Measurements from ENCODE around the gene GON7.
"Not testable (repeated sequence)": the region's sequence is repeated elsewhere in the genome, so short reads cannot be mapped to it uniquely, and the experiment has no call there.

GON7 gene, protein sequence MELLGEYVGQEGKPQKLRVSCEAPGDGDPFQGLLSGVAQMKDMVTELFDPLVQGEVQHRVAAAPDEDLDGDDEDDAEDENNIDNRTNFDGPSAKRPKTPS

DNA sequence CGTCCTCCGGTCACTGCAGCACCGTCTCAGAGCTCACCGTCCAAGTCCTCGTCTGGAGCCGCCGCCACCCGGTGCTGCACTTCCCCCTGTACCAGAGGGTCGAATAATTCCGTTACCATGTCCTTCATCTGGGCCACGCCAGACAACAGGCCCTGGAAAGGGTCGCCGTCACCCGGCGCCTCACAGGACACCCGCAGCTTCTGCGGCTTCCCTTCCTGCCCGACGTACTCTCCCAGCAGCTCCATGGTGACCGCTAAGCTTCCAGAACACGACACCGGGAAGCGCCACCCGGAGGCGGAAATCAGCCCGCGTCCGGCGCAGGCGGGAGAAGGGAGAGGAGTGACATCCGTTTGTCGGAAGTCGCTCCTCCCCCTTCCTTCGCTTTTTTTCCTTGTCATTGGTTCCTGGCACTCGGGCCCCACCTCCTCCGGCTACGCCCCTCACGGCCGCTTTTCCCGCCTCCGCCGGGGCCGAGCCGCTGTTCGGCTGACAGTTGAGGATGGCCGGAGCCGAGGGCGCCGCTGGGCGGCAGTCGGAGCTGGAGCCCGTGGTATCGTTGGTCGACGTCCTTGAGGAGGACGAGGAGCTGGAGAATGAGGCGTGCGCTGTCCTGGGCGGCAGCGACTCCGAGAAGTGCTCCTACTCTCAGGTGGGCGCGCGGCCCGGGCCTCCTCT lies at the start of gene GON7, which contains the start of gene UBR7:
Gene GON7, minus strand, starts transcription at position 273 of the 675 bp plus-strand sequence. Its CDS starts 28 bp downstream, at position 245.
Gene UBR7, plus strand, starts transcription at position 464 of the 675 bp plus-strand sequence. Its CDS starts 36 bp downstream, at position 500.
- DNase-seq, result peak; percentile 98

DNA sequence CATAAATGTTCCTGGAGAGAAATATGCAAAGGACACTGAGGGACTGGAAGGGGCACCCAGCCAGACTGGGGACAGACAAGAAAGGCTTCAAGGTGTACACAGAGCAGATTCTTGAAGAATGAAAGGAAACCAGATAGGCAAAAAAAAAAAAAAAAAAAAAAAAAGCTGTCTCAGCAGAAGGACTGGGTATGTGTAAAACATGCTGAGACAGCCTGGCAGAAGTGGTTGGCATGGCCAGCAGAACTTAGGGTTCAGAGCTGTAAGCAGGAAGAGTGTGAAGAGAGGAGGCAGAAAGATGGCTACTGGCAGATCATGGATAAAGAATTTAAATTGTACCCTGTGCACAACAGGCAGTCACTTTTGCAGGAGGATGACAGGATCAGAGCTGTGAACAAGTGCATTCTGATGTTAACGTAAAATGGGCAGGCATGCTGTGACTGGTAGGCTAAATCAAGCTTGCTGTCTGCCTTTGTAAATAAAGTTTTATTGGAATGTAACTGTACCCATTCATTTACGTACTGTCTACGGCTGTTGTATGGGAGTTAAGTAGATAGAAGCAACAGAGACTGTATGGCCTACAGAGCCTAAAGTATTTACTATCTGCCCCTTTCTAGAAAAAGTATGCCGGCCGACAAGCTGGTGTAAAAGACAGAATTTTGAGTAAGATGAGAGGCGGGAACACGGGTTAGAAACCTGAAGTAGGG lies 42.4 kb upstream of the GON7 start:
- DNase-seq, result no peak

DNA sequence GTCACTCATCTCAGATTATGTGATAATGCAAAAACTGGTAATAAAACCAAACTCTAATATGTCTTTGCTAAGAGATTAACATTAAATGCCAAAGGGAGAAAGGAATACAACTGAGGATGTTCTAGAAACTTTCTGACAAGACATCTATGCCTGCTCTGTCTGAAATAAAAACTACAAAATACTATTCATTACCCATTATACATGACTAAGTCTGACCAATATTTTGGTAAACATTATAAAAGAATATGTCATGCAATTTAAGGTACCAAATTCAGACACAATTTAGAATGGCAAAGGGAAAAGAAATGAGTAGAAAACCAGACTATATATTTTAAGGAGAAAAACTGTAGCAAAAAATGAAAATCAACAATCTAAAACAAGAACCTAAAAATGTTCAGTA lies 39.7 kb upstream of the GON7 start:
- no peak for DNase-seq

DNA sequence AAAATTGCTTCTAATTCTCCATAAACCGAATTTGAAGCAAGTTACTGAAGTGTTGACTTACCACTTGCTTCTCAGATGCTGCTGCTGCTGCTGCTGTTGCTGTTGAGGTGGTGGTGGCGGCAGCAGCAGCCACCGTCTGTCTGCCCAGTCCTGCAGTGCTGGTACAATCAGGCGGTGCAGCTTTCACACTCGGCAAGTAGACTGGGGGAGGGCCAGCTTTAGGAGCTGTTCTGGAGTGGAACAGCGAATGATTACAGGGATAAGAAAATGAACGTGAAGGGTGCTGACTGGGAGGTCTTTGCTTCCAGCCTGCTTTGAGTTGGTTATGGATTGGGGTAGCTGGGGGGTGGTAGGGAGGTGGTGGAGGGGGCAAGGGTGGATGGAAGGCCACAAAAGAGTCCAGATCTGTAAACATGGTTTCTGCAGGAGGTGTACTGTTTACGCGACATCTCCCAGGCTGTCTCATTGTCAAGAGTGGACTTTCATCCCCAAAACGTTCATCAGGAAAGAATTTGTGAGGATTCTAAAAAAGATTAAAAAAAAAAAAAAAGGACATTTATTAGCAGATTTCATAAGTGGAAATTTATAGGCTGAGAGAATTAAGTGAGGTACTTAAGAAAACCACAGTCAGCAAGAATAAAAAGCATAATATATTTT lies 39.0 kb upstream of the GON7 start:
- DNase-seq, result no peak

DNA sequence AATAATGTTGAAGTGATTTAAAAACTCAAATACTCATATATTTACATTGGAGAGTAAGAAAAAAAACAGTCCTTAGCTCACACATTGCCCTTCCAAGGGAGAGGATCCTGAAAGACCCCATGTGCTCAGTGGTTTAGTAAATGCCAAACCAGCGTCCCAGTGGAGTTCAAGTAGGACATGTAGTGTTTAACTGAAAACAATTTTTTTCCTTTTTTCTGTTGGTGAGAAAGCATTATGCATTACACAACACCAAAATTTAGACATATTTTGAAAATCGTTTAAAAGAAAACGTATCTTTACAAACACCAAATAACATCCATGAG lies 33.8 kb upstream of the GON7 start:
- DNase-seq, result no peak

DNA sequence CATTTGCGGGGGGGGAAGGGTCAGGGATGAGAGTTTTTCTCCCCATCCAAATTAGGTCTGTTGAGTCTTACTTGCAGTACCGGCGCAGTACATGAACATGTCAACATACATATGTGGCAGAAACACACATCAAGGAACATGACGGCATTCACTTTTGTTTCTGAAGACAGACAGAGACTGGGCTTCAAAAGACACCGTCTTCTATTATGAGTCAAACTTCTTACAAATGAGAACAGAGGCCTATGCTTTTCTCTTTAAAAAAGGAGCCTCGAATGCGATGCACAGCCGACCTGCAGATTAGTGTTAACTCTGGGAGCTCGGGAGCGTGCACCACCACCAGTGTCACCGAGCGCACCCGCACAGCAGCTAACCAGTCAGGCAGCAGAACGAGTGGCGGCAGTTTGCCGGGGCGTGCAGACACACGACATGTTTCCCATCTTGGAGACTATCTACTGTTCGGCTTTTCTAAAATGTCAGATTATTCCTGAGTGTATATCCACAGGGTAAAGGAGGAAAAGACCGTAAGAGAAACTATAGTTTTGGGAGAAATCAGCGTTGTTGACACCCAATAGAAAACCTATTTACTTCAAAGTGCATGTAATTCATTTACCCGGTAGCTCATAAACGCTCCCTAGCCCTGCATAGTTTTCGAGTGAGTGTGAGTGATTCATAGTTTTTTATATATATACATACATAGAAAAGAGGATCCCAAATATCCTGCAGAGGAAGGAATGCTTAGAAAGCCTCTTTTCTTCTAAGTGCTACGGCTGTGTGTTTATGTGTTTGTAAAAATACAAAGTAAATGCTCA lies 33.2 kb upstream of the GON7 start:
- DNase-seq, result no peak

DNA sequence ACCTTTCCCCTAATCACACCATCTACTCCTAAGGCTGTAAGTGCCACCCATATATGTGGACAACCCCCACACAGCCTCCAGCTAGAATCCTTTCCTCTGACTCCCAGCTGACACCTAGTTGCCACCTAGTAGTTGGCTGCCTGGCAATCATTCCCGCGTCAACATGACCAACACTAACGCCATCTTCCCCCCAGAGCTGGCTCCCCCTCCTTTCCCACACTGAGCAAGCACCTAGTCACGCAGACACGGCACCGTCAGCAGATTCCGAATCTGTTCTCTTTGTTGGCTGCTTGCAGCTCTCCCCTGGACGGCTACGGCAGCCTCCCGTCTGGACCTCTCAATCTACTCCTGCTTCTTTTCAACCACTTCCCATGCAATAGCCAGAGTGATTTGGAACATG lies 27.9 kb upstream of the GON7 start:
- no peak for DNase-seq

DNA sequence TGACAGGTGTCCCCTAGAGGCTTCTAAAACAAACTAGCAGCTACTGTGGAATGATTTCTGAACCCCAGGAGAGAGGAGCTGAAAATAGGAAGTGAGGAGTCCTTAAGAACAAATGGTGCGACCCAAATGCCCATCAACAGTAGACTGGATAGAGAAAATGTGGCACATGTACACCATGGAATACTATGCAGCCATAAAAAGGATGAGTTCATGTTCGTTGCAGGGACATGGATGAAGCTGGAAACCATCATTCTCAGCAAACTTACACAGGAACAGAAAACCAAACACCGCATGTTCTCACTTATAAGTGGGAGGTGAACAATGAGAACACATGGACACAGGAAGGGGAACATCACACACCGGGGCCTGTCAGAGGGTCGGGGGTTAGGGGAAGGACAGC lies 26.2 kb upstream of the GON7 start:
- DNase-seq, result not testable (repeated sequence)

DNA sequence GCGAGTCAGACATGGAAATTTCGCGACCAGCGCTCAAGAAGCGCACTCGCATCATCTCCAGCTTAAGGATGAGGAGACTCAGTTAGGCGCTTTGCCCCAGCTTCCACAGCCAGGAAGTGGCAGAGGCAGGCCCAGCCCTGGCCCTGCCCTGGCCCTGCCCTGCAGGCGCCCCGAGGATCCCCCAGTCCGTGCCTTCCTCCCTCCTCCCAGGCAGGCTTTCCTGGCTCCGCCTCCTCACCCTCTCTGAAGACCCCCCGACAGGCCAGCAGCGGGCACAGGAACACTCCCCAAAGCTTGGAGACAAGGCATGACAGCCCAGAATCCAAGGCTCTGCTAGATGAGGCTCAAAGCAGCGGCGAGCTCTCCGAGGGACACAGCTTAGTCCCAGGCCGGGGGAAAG lies 25.3 kb upstream of the GON7 start:
- DNase-seq, result no peak

DNA sequence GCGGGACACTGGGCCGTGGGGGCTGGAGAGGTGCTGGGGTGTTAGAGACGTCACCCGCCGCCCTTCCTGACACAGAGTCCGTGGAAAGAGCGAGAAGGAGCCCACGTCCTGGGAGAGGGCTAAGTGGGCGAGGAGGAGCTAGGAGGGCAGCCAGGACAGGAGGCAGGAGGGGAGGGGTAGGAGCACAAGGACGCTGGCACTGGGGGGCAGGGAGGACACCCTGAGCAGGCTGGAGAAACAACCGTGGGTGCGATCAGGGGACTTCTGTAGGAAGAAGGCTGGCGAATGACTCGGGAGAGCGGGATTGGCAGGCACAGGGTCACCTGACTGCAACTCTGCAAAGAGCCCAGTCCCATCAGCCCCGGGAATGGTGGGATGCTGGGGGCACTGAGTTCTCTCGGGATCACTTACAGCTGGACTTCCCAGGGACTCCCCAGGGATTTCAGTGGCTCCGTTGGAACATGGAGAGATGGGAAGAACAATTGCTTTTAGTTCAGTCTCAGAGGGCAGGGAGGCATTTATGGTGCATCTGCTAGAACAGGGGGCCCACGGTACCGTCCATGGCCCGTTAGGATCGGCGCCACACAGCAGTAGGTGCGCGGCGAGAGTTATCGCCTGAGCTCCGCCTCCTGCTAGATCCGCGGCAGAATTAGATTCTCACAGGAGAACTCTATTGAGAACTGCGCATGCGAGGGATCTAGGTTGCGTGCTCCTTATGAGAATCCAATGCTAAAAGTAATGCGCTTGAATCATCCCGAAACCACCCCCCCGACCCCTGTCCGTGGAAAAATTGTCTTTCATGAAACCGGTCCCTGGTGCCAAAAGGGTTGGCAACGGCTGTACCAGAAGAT lies 24.5 kb upstream of the GON7 start:
- peak; percentile 31 for DNase-seq

DNA sequence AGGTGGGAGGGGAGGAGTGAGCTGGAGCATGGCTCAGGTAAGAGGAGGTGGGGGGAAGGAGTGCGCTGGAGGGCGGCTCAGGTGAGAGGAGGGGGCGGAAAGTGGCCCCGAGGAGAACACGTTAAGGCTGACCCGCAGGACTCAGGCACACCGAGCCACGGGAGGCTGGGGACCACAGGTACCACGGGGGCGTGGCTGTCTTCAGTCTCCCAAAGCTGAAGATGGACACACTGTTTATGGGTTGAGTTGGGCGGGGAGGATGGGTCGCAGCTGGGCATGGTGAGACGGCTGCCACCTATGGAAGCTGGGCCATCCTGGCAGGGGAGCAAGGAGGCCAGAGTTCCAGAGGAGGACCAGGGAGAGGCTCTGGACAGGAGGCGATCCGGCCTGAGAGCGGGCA lies 23.7 kb upstream of the GON7 start:
- no peak for DNase-seq

DNA sequence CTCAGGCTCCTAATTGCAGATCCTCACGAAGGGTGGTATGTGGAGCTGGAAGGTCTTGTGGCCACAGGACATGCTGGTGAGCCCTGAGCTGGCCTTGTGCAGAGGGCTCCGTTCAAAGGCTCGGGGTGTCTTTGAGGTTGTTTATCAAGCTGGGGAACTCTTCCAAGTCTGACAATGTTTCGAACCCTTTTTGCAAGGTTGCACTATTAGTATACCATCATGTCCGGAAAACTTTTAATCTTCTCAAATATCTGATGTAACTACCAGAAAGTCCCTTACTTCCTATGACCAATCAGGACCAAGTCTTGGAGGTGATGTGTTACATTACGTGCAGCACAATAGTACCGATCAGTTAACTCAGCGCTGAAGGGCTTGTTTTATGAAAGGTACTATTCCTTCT lies 21.7 kb upstream of the GON7 start:
- no peak for DNase-seq

DNA sequence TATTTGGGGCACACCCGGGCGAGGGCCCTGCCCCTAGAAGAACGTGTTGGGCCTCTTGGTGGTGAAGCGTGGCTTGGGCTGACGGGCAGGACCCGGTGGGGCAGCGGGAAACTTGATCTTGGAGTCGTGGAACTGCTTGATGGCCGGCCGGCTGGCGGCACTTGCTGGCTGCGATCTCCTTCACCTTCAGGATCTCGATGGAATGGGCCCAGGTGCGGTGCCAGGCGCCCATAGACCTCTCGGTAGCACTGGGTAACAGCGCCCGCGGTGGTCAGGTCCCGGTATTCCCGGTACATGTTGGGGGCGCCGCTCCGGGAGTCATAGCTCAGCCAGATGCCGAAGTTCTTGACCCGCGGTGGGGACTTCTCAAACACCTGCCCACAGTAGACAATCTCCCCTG lies 16.7 kb upstream of the GON7 start:
- DNase-seq, result no peak

DNA sequence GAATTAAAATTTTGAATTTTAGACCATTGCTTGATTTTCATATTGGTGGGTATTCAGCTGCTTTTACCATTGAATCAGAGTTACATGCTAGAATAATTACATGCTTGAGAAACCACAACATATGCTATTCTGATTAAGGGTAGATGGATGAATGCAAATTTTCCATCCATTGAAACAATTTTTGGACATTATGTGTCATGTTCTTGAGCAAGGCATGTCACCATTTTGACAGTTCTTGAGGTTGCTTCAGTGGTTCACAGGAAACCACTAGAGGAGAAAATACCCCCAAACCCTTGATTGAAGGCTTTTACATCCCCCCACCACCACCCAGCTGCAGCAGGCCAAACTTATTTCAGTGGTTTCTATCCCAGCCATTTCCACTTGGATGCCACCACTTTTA lies 13.6 kb upstream of the GON7 start:
- no peak for DNase-seq

DNA sequence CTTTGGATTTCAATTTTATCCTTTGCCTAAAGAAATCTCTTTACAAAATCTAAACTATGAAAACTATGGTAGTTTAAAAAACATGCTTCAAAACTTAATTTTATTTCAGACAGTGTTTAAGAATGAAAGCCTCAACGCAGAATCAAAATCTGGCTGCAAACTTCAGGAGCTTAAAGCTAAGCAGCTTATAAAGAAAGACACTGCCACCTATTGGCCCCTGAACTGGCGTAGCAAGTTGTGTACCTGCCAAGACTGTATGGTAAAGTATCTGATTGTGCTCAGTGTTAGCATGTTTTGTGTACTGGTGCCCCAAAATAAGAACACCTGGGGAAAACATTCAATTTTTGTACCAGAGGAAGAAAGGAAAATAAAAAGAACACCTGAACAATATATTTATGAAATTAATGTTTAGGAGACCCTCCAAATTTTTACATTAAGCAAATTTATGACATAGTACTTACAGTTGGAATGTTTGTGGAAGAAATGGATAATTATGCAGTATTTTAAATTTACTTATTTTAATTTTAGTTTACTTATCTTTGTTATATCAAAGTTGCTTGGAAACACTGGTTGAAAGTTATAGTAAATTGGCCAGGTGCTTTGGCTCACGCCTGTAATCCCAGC lies 12.3 kb upstream of the GON7 start:
- DNase-seq, result peak; percentile 74

DNA sequence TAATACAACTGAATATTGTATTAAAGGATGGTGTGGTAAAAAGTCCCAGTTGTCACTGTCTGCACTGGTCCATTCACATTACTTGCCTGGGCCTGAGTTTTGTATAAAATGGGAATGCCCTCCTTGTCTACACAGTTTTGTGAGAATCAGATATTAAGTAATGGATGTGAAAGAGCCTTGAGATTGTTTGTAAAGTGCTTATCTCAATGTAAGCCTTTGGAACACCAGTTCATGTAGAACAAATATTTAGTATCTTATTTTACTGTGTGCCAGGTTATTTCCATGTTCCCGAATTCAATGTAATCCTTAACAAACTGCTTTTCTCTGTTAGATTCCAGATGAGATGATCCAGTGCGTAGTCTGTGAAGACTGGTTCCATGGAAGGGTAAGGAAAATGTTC lies 7.7 kb upstream of the GON7 start:
- no peak for DNase-seq

DNA sequence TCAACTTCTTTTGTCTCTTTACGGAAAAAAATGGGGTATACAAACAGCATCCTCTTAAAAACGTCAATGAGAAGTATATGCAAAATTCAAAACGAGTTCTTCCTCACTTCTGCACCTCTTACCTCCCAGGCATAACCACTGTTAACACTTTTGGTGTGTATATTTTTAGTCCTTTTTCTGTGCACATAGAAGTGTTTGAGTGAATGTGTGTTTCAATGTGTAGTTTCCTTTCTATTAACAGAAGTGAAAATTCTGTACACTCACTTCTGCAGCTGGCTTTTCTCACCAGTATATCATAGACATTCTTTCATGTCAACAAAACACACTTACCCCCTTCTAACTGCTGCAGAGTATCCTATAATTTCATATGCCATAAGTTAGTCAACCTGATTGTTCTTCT lies 5.6 kb upstream of the GON7 start:
- no peak for DNase-seq

DNA sequence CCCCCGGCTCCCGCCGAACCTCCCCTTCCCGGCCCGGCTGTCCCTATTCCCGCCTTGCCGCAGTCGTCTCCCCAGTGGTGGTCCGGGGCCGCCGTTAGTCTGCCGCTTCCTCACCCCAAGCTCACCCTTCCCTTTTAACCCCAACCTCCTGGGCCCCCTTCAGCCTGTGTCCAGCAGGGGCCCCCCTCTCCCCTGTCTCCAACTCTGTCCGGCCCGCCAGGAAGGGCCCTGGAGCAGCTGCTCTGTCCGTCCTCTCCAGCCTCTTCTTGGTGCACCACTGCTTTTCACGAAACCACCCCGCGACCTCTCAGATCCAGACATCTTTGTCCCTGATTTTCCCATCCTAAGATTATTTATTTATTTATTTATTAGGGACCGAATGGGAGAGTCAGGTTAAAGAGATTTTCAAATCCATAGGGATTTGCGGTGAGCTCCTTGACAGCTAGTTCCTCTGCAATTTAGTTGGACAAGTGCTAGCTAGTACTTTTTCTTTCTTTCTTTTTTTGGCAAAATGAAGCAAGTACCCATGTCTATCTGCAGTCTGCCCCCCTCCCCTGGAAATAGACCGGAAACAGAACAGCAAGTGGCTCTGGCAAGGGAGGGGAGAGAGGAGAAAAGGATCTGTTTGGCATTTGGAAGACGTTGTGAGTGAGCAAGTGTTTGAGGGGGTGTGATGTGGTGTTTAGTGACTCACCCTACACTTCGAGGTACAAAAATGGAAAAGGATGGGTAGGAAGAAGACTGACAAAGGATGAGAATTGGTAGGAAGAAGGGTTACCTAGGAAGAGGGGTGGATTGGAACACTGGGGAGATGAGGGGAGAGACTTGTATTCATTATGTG lies 823 bp upstream of the GON7 start:
- peak; percentile 73 for DNase-seq

DNA sequence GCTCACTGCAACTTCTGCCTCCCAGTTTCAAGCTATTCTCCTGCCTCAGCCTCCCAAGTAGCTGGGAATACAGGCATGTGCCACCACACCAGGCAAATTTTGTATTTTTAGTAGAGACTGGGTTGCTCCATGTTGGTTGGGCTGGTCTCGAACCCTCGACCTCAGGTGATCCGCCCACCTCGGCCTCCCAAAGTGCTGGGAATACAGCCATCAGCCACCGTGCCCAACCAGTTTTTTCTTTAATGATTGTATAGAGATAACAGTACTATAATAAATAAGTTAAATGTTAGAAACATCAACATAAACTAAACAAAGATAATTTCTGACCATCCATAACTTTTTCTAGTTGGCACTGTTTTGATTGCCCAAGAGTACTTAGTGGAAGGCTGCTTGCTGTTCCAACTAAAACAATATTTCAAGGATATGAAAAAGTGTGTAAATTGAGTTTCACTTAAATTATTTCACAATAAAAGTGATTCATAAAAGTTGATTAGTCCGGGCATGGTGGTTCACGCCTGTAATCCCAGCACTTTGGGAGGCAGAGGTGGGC lies 5.6 kb downstream of the GON7 start:
- no peak for DNase-seq

DNA sequence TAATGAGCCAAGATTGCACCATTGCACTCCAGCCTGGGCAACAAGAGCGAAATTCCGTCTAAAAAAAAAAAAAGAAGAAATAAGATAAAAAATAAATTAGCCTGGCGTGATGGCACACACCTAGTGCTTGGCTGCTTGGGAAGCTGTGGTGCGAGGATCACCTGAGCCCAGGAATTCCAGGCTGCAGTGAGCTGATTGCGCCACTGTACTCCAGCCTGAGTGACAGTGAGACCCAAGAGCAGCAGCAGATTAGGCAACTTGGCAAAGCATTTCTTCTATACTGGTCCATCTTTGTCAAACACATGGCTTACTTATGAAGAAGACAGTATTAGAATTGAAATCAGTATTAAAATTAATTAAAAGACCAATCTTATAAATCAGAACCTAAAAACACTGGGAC lies 6.3 kb downstream of the GON7 start:
- DNase-seq, result no peak
